Neural cell (in vitro differentiated cells): ENCODE measurements around the gene ABHD17A. TPM values are rescaled to one million over a fixed set of nuclear protein-coding genes. Genes with fewer than 3 reads are reported as not detected.

Source experiments
- H2AFZ ChIP-seq: fragments of 200-600, 300-800 bp; sonication (generic), shearing (Covaris generic); 2 replicates; pipeline ENCODE4 v1.6.0; 2014; ENCODE audit warnings: low read depth, mild to moderate bottlenecking, antibody characterized with exemption, low read length, moderate library complexity
- H3F3A ChIP-seq: fragments of 200-600 bp; shearing (Covaris generic); 2 replicates; pipeline ENCODE4 v1.6.1; 2016; ENCODE audit warnings: mild to moderate bottlenecking, moderate library complexity, mixed read lengths, antibody characterized with exemption, low read length; ENCODE audit not compliant: insufficient read depth, poor library complexity, severe bottlenecking
- H3K27ac ChIP-seq: fragments of 200-600, 300-800 bp; sonication (generic), shearing (Covaris generic); 2 replicates; pipeline ENCODE4 v1.5.1; 2014; ENCODE audit warnings: mild to moderate bottlenecking, low read length, moderate library complexity
- H3K27me3 ChIP-seq: fragments of 300-800, 200-600 bp; sonication (generic), shearing (Covaris generic); 2 replicates; pipeline ENCODE4 v1.6.0; 2014; ENCODE audit warnings: mild to moderate bottlenecking, low read depth, low read length, moderate library complexity; ENCODE audit not compliant: insufficient read depth
- H3K36me3 ChIP-seq: fragments of 300-800, 200-600 bp; sonication (generic), shearing (Covaris generic); 2 replicates; pipeline ENCODE4 v1.5.1; 2014; ENCODE audit warnings: mild to moderate bottlenecking, antibody characterized with exemption, low read length, moderate library complexity; ENCODE audit not compliant: insufficient read depth
- H3K4me2 ChIP-seq: fragments of 300-800, 200-600 bp; sonication (generic), shearing (Covaris generic); 2 replicates; pipeline ENCODE4 v1.6.0; 2014; ENCODE audit warnings: mild to moderate bottlenecking, low read length
- H3K4me3 ChIP-seq: fragments of 300-800, 200-600 bp; sonication (generic), shearing (Covaris generic); 2 replicates; pipeline ENCODE4 v1.5.1; 2014; ENCODE audit warnings: mild to moderate bottlenecking, low read length, moderate library complexity
- H3K79me2 ChIP-seq: fragments of 200-600 bp; shearing (Covaris generic); replicated peaks from 2 replicates; pipeline ENCODE4 v1.6.0; 2014; ENCODE audit warnings: mild to moderate bottlenecking, low read length, moderate library complexity; ENCODE audit not compliant: insufficient read depth
- H3K9ac ChIP-seq: fragments of 300-800, 200-600 bp; sonication (generic), shearing (Covaris generic); 2 replicates; pipeline ENCODE4 v1.6.1; 2016; ENCODE audit warnings: mild to moderate bottlenecking, low read length, mixed read lengths
- H3K9me2 ChIP-seq: fragments of 200-600 bp; shearing (Covaris generic); 2 replicates; pipeline ENCODE4 v1.6.1; 2016; ENCODE audit warnings: mild to moderate bottlenecking, low read length, mixed read lengths; ENCODE audit not compliant: insufficient read depth
- H3K9me3 ChIP-seq: fragments of 200-600, 300-800 bp; sonication (generic), shearing (Covaris generic); 2 replicates; pipeline ENCODE4 v1.6.1; 2016; ENCODE audit warnings: mild to moderate bottlenecking, mixed run types, low read length, moderate library complexity, mixed read lengths
- H4K20me1 ChIP-seq: fragments of 200-600 bp; shearing (Covaris generic); 2 replicates; pipeline ENCODE4 v1.6.1; 2016; ENCODE audit warnings: mild to moderate bottlenecking, mixed run types; ENCODE audit not compliant: insufficient read depth
- EP300 ChIP-seq: fragments of 450-650 bp; conservative IDR thresholded peaks from 2 replicates; pipeline ENCODE4 v1.6.1; 2014; ENCODE audit warnings: antibody characterized with exemption, mild to moderate bottlenecking, moderate library complexity; ENCODE audit not compliant: poor library complexity, severe bottlenecking
- EZH2 ChIP-seq: fragments of 200-600, 300-800 bp; shearing (Covaris generic), sonication (generic); IDR thresholded peaks from 2 replicates; pipeline ENCODE4 v1.6.1; 2014; ENCODE audit warnings: antibody characterized with exemption, low read length, borderline replicate concordance, mild to moderate bottlenecking; ENCODE audit not compliant: insufficient read depth, poor library complexity, severe bottlenecking
- MXI1 ChIP-seq: fragments of 450-650 bp; conservative IDR thresholded peaks from 2 replicates; pipeline ENCODE4 v1.6.1; 2014; ENCODE audit warnings: antibody characterized with exemption, mild to moderate bottlenecking; ENCODE audit not compliant: poor library complexity, severe bottlenecking
- POLR2AphosphoS5 ChIP-seq: IDR thresholded peaks from 2 replicates; pipeline ENCODE4 v1.6.1; 2012
- RAD21 ChIP-seq: fragments of 450-650 bp; conservative IDR thresholded peaks from 2 replicates; pipeline ENCODE4 v1.6.1; 2014; ENCODE audit warnings: antibody characterized with exemption, mild to moderate bottlenecking, moderate library complexity
- REST ChIP-seq: IDR thresholded peaks from 2 replicates; pipeline ENCODE4 v1.6.1; 2012; ENCODE audit warnings: borderline replicate concordance
- SMC3 ChIP-seq: fragments of 450-650 bp; conservative IDR thresholded peaks from 2 replicates; pipeline ENCODE4 v1.6.1; 2014; ENCODE audit warnings: antibody characterized with exemption, mild to moderate bottlenecking, moderate library complexity; ENCODE audit not compliant: poor library complexity
- TAF1 ChIP-seq: IDR thresholded peaks from 2 replicates; pipeline ENCODE4 v1.6.1; 2012; ENCODE audit warnings: low read depth
- polyA plus RNA-seq: library from polyadenylated mRNA; depleted of rRNA; stranded (reverse); fragments of >200 nt; gene quantifications from 2 replicates; pipeline ENCODE4 v1.2.3, GENCODE V29; 2014
- TF ChIP-seq, protein P1 (sequence below): fragments of 450-650 bp; IDR thresholded peaks from 2 replicates; pipeline ENCODE4 v1.5.1; 2014; ENCODE audit warnings: antibody characterized with exemption, mild to moderate bottlenecking, moderate library complexity; ENCODE audit not compliant: poor library complexity, severe bottlenecking

ABHD17A gene
- polyA plus RNA-seq, 1 donor from 2014 or later = 116 TPM

- no peak for TF ChIP-seq REST
- TF ChIP-seq RAD21 = no peak
- no peak for TF ChIP-seq POLR2AphosphoS5
- Histone ChIP-seq H3K9ac (no peak overlapping the region), H4K20me1 (no peaks in the 10 kb centered on the region), H3K4me3 (no peak overlapping the region), H3K4me2 (no peak overlapping the region), H3F3A (no peaks in the 10 kb centered on the region), H3K27ac (no peak overlapping the region), H3K36me3 (no peaks in the 10 kb centered on the region), H3K27me3 (no peaks in the 10 kb centered on the region), H3K79me2 (peaks cover 12% of the 10 kb centered on the region), H3K9me2 (no peaks in the 10 kb centered on the region), H2AFZ (no peak overlapping the region), H3K9me3 (no peaks in the 10 kb centered on the region)
Measured at GRCh38 chr19:1906985-1907562, 21.8 kb upstream of the ABHD17A start.

GRCh38 chr19:1905863-1906375, 20.6 kb upstream of the ABHD17A start:
- Histone ChIP-seq H3K4me2 (peak overlapping the region; percentile 69), H2AFZ (peak overlapping the region; percentile 62), H3K36me3 (no peaks in the 10 kb centered on the region), H3K27me3 (no peaks in the 10 kb centered on the region), H3K9ac (peak overlapping the region; percentile 85), H3K4me3 (peak overlapping the region; percentile 67), H3K9me3 (no peaks in the 10 kb centered on the region), H3K27ac (peak overlapping the region; percentile 93), H3K79me2 (peaks cover 12% of the 10 kb centered on the region), H3F3A (no peaks in the 10 kb centered on the region), H4K20me1 (no peaks in the 10 kb centered on the region), H3K9me2 (no peaks in the 10 kb centered on the region)
- TF ChIP-seq TAF1 = no peak
- no peak for TF ChIP-seq SMC3
- TF ChIP-seq POLR2AphosphoS5 = no peak
- TF ChIP-seq EZH2 = no peak
- TF ChIP-seq REST = no peak
- TF ChIP-seq RAD21 = no peak
- no peak for TF ChIP-seq EP300
- TF ChIP-seq, protein P1, sequence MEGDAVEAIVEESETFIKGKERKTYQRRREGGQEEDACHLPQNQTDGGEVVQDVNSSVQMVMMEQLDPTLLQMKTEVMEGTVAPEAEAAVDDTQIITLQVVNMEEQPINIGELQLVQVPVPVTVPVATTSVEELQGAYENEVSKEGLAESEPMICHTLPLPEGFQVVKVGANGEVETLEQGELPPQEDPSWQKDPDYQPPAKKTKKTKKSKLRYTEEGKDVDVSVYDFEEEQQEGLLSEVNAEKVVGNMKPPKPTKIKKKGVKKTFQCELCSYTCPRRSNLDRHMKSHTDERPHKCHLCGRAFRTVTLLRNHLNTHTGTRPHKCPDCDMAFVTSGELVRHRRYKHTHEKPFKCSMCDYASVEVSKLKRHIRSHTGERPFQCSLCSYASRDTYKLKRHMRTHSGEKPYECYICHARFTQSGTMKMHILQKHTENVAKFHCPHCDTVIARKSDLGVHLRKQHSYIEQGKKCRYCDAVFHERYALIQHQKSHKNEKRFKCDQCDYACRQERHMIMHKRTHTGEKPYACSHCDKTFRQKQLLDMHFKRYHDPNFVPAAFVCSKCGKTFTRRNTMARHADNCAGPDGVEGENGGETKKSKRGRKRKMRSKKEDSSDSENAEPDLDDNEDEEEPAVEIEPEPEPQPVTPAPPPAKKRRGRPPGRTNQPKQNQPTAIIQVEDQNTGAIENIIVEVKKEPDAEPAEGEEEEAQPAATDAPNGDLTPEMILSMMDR = no peak
- TF ChIP-seq MXI1 = no peak
